CD4-positive, alpha-beta T cell treated with Interferon gamma for 1 hour (primary cell): ENCODE results near the gene EML6.
A peak's percentile ranks its signal among the peaks of the same experiment; 100 is the strongest.
"Not testable (repeated sequence)": the region's sequence is repeated elsewhere in the genome, so short reads cannot be mapped to it uniquely, and the experiment has no call there.

Source experiments
- DNase-seq: peaks from one replicate; pipeline ENCODE4 v3.0.0-alpha.2; 2020

EML6 gene

DNA sequence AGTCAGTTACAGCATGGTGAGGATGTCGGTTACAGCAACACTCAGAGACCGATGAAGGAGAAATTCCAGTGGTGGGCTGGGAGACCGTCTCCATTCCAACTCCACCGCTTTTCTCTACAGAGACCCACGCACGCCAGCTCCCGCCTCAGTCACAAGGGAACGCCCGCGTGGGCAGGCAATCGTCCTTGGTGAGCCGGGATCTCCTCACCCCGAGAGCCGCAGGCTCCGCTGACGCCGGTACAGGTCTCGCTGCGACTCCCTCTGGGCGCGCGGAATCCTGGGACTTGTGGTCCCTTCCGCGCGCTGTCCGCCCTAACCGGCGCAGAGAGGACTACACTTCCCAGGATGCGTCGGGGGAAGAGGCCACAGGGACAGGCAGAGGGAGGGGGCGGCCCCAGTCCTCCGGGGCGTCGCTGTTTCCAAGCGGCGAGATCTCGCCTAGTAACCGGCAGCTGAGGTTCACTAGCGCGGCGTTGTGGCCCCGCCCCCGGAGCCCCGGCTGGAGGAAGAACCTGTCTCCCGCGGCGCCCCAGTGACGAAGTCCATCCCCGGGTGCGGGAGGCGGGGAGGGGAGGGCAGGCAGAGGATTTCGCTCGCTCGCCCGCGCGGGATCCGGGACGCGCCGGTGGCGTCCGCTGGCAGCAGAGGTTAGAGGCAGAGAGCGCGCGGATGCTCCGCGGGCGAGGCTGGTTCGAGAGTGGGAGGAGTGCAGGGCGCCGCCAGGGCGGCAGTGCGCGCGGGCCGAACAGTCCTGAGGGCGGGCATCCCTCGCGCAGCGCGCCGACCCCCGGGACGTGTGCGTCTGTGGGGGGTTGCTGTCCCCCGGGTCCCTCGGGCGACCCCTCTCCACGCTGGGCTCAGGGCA lies at the start of gene EML6:
TSS of gene EML6 (plus strand) at position 532 of the 865 bp plus-strand sequence. CDS start 1,400 bp downstream, outside the sequence.
- peak; percentile 99 for DNase-seq

DNA sequence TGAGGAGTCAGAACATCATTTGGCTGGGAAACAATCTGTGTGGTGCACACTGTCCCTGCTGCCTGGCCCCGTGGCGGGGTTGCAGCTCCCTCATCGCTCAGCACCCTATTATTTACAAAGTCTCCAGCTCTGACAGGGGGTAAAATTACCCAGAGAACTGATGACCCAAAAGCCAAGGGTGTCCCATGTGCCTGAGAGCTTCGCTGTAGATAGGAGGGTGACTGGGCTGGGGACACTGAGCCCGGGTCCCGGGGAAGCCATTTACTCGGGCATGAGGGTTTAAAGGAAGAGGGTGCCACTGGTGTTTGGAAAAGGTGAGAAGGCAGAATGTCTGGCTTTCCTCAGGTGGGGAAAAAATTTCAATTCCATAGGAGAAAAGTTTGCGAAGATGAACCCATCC lies 48.2 kb upstream of the EML6 start:
- no peak for DNase-seq

DNA sequence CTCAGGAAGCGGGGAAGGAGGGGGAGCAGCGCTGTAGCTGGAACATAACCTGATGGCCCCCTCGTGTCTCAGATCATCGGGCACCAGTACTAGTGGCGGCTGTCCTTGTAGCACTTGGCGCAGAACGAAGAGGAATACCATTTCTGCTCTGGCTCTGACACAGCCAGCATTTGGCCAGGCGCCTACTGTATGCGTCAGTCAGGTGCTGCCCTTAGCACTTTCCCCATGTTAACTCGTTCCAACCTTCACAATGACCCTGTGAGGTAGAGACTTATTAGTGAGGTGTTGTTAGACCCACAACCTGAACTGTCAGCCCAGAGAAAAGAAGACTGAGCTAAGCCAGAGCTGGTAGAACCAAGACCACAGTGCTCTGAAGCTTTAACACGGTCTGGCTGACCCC lies 47.7 kb upstream of the EML6 start:
- DNase-seq = no peak

DNA sequence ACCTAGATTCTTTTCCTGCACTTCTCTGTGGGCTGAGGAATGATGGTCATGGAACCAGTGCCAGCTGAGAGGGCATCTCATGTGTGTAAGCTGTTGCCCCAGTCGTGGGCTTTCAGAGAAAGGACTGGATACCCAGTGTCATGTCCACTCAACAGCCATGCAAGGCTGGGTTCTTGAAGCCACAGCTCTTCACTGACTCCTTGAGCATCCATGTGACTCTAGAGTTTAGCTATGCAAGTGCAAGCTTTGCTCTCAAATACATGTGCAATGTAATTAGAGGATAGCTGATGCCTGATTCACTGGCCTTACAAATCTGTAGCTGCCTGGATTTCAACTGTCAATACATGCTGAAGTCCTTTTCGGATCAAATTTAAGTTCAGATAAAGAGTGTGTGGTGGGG lies 46.8 kb upstream of the EML6 start:
- no peak for DNase-seq

DNA sequence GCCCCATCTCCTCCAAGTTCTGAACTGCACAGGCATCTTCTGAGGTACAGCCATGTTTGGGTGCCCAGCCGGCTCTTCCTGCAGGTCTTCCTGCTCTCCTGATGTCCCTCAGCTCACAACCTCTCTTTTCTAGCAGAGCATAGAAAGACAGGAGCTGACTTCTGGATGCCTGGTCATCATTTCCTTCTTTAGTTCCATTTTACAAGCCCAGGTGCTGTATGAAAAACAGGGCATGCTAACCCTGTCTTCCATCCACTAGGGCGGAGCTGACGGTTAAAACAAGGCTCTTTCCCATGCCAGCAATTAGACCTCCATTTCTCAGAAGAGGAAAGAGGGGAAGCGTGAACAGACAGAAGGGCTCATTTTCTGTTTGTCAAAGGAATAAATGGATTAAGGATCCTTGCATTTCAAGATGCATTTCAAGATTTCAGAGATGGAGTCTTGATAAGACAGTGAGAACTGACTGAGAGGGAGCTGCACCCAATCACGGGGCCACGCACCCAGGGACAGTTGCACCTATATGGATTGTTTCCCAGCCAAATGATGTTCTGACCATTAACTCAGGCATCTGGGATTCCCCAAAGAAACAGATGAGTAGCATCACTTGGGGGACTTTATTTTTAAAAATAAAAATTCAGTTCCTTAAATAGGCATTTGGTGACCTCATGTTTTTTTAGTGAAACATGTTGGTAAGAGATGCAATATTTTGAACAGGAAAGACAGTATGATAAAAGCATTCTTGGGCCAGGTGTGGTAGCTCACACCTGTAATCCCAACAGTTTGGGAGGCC lies 45.8 kb upstream of the EML6 start:
- DNase-seq = no peak

DNA sequence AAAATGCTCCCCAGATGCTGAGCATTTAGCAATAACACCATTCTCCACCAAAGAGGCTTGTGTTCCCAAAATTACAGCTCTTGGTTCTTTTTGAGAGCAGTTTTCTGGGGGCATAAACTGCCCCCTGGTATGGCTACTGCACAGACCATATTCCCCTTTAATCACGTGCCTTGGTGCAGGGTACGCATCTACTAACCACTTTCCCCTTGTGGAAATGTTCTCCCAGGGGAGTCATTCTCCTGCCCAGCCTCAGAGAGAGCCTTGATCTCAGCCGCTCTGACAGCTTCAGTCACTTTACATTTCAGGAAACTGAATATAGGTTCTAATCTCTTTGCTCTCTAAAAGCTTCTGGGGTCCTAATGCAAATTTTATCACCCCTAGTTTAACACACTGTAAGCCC lies 44.7 kb upstream of the EML6 start:
- DNase-seq = no peak

DNA sequence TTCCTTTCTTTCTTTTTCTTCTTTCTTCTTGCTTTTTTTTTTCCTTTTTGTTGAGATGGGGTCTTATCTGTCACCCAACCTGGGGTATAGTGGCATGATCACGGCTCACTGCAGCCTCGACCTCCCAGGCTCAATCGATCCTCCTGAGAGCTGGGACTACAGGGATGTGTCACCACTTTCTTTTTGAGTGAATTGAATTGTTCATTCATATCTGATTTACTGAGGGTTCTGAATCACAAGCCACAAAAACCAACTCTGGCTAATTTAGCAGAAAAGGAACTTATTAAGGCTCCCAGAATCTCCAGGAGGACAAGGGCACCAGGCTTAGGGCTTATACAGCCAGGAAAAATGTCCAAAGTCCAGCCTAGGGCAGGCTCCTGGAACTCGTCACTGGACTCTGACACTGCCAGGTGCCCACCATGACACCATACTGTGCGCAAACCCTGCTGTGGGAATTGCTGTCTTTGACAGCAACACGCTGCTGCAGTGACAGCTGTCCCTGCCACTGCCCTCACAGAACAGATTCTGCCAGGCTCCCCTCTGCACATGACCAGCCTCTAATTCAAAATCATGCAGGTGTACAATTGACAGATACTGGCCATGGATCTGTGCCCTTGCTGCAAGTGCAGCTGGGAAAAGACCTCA lies 42.9 kb upstream of the EML6 start:
- DNase-seq = no peak

DNA sequence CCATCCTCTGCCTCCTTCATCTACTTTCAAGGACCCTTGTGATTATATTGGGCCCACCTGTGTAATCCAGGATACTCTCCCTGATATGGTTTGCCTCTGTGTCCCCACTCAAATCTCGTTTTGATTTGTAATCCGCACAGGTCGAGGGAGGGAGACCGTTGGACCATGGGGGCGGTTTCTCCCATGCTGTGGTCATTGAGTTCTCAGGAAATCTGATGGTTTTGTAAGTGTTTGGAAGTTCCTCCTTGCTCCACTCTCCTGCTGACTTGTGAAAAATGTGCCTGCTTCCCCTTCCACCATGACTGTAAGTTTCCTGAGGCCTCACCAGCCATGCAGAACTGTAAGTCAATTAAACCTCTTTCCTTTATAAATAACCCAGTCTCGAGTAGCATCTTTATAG lies 42.0 kb upstream of the EML6 start:
- no peak for DNase-seq

DNA sequence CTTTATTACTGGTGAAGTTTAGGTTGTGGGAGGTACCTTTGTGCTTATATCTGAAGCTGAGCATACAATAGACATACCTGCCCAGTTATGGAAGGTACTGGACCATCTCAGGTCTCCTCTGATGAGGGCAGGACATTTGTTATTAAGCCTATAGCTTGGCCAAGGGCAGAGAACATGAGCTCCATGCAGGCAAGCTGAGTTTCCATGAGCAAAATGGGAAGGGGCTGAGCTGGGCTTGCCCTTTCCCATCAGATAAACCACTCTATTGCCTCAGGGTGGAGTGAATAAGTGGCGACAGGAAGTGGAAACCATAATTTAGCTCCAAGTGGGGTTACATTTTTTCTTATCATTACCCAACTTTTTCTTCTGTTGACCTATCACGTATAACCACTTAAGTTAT lies 39.9 kb upstream of the EML6 start:
- DNase-seq = no peak

DNA sequence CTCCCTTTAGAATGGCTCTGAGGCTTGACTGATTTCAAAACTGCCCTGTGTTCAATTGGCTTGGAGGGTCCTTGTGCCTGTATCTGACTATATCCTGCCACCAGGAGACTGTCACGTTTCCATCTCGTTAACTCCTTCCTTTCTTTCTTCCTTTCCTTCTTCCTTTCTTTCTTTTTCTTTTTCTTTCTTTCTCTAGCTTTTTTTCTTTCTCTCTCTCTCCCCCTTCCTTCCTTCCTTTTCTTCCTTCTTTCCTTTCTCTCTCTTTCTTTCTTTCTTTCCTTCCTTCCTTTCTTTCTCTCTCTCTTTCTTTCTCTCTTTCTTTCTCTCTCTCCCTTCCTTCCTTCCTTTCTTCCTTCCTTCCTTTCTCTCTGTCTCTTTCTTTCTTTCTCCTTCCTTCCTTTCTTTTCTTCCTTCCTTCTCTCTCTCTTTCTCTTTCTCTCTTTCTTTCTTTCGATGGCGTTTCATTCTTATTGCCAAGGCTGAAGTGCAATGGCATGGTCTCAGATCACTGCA lies 38.1 kb upstream of the EML6 start:
- DNase-seq = no peak

DNA sequence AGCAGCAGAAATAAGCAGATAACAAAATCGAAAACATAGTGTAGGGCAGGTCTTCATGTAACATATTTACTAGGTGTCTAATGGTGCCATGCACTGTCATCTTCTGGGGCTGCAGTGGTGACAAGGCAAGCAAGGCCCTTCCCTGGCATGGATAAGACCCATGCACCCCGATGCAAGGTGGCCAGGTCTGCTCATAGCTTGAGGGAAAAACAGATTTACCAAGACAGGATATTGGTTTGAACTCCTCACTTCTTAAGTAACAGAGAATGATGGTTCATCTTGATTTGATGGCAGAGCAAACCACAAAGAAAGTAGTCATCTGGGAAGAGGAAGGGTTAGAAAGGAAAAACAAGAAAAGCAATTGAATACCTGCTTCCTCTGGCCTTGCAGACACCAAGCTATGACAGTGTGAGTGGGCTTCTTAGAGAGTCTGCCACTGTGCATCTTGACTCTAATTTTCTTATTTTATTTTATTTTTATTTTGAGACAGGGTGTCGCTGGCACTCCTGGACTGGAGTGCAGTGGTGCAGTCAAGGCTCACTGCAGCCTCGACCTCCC lies 35.8 kb upstream of the EML6 start:
- no peak for DNase-seq

DNA sequence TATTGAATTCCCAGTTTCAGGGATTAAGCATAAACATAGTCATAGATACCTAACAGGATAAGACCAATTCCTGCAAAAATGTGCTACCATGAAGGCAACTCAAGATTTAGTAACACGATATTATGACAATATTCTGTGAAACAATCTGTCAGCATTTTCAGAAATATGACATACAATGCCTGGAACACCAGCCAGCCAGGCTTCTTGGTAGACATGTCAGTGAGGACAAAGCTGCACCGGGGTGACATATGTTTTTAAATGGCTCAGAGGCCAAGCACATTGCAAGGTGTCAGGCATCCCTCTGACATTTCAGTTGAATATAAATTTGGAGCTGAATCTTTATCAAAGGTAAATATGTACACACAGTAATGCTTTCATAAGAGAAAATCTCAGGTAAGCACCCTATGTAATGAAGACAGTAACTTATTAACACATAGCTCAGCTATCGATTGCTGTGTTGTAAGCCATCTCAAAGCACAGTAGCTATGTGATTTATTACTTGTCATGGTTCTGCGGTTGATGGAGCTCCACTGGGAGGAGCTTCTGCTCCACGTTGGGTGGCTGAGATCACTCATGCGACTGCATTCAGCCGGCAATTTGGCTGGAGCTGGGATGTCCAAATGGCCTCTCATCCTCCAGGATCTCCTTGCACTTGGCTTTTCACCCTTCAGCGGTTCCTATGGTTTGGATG lies 31.9 kb upstream of the EML6 start:
- no peak for DNase-seq

DNA sequence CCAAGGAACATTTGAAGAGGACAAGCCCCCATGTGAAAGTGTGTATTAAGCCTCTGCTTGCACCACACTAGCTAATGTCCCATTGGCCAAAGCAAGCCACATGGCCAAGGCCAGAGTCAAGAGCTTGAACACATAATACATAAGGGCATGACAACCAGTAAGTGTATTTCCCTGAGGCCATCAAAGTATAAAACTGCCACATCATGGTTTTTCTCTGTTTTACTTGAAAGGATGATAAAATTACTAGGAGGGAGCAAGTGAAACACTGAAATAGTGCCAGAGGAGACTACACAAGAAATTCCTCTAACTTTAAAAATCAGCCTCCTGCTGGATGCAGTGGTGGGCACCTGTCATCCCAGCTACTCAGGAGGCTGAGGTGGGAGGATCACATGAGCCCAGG lies 30.9 kb upstream of the EML6 start:
- DNase-seq = no peak

DNA sequence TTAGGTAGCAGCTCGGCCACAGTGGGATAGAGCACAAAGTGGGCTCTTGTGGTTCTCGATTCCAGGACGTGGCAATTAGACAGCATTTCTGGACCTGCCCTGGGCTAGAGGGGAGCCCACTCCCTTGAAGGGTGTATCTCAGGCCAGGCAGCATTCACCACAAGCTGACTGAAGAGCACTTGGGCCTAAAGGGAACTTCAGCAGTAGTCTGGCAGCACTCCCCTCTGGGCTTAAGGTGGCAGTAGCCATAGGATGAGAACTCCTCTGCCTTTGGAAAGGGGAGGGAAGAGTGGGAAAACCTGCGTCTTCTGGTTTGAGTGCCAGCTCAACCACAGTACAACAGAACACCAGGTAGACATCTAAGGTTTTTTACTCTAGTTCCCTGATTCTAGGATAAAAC lies 28.1 kb upstream of the EML6 start:
- no peak for DNase-seq

DNA sequence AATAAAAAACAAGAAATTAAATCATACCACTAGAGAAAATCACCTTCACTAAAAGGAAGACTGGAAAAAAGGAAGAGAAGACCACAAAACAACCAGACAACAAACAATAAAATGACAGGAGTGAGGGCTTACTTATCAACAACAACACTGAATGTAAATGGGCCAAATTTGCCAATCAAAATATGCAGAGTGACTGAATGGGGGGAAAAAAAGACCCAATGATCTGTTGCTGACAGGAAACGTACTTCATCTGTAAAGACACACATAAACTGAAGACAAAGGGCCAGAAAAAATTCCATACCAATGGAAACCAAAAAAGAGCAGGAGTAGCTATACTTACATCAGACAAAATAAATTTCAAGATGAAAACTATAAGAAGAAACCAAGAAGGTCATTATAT lies 25.5 kb upstream of the EML6 start:
- no peak for DNase-seq

DNA sequence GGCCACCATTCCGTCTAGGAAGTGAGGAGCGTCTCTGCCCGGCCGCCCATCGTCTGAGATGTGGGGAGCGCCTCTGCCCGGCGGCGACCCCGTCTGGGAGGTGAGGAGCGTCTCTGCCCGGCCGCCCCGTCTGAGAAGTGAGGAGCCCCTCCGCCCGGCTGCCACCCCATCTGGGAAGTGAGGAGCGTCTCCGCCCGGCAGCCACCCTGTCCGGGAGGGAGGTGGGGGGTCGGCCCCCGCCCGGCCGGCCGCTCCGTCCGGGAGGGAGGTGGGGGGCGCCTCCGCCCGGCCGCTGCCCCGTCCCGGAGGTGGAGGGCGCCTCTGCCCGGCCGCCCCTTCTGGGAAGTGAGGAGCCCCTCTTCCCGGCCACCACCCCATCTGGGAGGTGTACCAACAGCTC lies 24.5 kb upstream of the EML6 start:
- not testable (repeated sequence) for DNase-seq

DNA sequence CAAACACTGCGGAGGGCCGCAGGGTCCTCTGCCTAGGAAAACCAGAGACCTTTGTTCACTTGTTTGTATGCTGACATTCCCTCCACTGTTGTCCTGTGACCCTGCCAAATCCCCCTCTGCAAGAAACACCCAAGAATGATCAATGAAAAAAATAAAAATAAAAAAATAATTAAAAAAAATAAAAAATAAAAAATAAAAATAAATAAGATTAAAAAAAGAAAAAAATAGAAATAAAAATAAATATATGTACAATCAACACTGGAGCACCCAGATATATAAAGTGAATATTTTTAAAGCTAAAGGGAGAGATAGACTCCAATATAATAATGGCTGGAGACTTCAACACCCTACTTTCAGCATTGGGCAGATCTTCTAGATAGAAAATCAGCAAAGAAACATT lies 23.8 kb upstream of the EML6 start:
- DNase-seq = no peak

DNA sequence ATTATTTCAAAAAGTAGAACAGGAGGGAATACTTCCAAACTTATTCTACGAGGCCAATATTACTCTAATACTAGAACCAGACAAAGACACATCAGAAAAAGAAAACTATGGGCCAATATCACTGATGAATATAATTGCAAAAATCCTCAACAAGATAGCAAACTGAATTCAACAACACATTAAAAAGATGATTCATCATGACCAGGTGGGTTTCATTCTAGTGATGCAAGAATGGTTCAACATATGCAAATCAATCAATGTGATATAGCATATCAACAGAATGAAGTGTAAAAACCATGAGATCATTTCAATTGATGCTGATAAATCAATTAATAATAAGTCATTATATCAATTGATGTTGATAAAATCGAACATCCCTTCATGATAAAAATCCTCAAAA lies 22.4 kb upstream of the EML6 start:
- no peak for DNase-seq

DNA sequence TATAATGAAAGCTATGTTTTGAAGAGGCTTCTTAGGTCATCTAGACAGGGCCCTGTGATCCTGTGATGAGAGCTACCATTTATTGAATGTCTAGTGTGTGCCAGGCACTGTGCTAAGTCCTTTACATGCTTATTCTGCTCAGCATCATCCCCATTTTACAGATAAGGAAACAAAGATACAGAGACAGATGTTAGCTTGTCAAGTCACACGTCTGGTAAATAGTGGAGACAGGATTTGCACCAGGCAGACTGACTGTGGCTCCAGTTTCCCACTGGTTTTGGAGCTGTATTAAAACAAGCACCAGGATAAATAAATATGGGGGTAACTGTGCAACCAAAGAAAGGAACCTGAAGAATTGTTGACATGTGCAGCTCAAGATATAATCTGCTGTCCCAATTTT lies 19.2 kb upstream of the EML6 start:
- no peak for DNase-seq

DNA sequence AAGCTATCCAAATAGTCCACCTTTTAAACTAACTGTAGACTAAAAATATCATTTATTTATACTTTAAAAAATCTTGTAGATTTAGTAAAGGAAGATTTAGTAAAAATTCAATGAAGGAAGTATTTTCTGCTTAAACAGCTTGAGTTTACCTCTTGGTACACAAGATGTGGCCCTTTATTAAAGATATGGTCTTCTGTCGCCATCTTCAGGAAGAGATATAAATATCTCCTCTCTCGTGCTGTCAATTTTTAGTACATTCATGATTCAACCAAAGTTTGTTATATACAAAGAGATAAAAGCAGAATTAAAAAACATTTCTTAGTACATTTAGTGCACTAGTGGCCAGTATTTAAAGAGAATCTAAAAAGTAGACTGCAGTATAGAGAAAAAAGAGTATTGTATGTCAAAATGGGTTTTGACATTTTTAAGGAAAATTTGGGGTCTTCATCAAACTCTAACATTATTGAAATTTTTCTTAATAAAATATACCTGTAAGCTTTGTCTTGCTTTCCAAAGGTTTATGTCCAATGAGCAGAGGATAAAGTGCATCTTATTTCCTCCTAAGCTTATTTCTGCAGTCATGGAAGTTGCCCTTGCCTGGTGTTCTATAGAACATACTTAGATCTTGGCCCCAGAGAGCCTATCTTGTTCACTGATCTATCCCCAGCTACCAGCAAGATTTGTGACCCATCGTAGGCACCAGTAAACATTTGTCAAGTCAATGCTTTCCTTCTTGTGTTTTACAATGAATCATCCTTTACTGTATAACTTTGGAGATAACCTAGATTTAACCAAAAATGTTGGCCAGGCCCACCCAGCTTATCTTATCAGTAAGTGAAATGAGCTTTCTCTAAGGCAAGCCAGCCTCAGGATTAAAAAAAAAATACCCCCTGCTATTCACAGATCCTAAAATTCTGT lies 18.5 kb upstream of the EML6 start:
- DNase-seq = no peak

DNA sequence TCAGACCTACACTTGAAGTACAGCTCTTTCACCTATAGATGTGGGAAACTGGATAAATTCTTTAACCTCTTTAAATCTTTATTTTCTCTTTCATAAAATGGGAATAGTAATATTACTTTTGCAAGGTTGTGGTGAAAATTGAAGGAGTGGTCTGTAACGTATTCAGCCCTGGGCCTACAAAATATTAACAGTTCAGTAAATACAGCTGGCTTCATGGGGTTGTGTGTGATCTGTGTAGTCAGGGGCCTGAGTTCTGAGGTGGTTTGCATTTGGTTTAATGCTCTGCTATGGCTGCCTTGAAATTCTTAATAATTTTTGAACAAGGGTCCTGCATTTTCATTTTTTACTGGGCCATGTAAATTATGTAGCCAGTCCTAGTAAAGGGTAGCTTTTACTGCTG lies 16.8 kb upstream of the EML6 start:
- no peak for DNase-seq
